IgD-negative memory B cell (primary cell): ENCODE measurements around the gene ARID1A. TPM values are rescaled to one million over a fixed set of nuclear protein-coding genes. Genes with fewer than 3 reads are reported as not detected.
A peak's percentile ranks its signal among the peaks of the same experiment; 100 is the strongest.

Source experiments
- H3K27ac Mint-ChIP-seq, 3 donors: one replicate each; pipeline ENCODE4 v1.8.0; 2020 to 2022; ENCODE audit warnings: mild to moderate bottlenecking in 3 of 3, mixed read lengths in 3 of 3, moderate library complexity in 1 of 3
- H3K27me3 Mint-ChIP-seq: one replicate; pipeline ENCODE4 v1.8.0; 2021; ENCODE audit warnings: mixed read lengths
- H3K36me3 Mint-ChIP-seq: one replicate; pipeline ENCODE4 v1.8.0; 2020; ENCODE audit warnings: mild to moderate bottlenecking, mixed read lengths
- H3K4me1 Mint-ChIP-seq, 3 donors: one replicate each; pipeline ENCODE4 v1.8.0; 2020 to 2022; ENCODE audit warnings: mixed read lengths in 3 of 3, mild to moderate bottlenecking in 1 of 3
- H3K4me3 Mint-ChIP-seq, 4 donors: one replicate each; pipeline ENCODE4 v1.8.0; 2020 to 2022; ENCODE audit warnings: mild to moderate bottlenecking in 4 of 4, mixed read lengths in 4 of 4, moderate library complexity in 3 of 4
- H3K9me3 Mint-ChIP-seq, 3 donors: one replicate each; pipeline ENCODE4 v1.8.0; 2020 to 2021; ENCODE audit warnings: mixed read lengths in 3 of 3, mild to moderate bottlenecking in 1 of 3
- polyA plus RNA-seq: library from polyadenylated mRNA; unstranded; fragments of 300-500 nt; fragmentation: Illumina TruSeq; gene quantifications from one replicate; pipeline ENCODE4 v1.2.3, GENCODE V29; 2021

ARID1A gene
- polyA plus RNA-seq, 1 donor from 2014 or later, result 24.4 TPM

GRCh38 chr1:26779098-26779668 lies 83.4 kb downstream of the ARID1A start:
- H3K36me3 Mint-ChIP-seq, result no peaks in the 10 kb centered on the region
- H3K9me3 Mint-ChIP-seq, result no peaks in the 10 kb centered on the region

DNA sequence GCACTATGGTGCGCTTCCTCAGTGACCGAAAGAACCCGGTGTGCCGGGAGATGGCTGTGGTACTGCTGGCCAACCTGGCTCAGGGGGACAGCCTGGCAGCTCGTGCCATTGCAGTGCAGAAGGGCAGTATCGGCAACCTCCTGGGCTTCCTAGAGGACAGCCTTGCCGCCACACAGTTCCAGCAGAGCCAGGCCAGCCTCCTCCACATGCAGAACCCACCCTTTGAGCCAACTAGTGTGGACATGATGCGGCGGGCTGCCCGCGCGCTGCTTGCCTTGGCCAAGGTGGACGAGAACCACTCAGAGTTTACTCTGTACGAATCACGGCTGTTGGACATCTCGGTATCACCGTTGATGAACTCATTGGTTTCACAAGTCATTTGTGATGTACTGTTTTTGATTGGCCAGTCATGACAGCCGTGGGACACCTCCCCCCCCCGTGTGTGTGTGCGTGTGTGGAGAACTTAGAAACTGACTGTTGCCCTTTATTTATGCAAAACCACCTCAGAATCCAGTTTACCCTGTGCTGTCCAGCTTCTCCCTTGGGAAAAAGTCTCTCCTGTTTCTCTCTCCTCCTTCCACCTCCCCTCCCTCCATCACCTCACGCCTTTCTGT lies 84.6 kb downstream of the ARID1A start:
- no peaks in the 10 kb centered on the region for H3K36me3 Mint-ChIP-seq

More at GRCh38 chr1:26779098-26779668, 83.4 kb downstream of the ARID1A start:
- H3K27ac Mint-ChIP-seq, result peak overlapping the region in 2 of 3 donors; percentile 46 to 63
- peaks cover 4 to 25% (median 18%) of the 10 kb centered on the region in 3 donors for H3K4me1 Mint-ChIP-seq
- H3K27me3 Mint-ChIP-seq, result no peaks in the 10 kb centered on the region
- no peak overlapping the region for H3K4me3 Mint-ChIP-seq

DNA sequence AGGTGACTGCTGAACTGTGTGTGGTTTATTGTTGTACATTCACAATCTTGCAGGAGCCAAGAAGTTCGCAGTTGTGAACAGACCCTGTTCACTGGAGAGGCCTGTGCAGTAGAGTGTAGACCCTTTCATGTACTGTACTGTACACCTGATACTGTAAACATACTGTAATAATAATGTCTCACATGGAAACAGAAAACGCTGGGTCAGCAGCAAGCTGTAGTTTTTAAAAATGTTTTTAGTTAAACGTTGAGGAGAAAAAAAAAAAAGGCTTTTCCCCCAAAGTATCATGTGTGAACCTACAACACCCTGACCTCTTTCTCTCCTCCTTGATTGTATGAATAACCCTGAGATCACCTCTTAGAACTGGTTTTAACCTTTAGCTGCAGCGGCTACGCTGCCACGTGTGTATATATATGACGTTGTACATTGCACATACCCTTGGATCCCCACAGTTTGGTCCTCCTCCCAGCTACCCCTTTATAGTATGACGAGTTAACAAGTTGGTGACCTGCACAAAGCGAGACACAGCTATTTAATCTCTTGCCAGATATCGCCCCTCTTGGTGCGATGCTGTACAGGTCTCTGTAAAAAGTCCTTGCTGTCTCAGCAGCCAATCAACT lies 85.5 kb downstream of the ARID1A start:
- peaks cover 15 to 40% (median 35%) of the 10 kb centered on the region in 3 donors for H3K4me1 Mint-ChIP-seq
- H3K27ac Mint-ChIP-seq, result peak overlapping the region in 1 of 3 donors; percentile 40
- H3K4me3 Mint-ChIP-seq, result peak overlapping the region in 1 of 4 donors; percentile 3
- no peaks in the 10 kb centered on the region for H3K27me3 Mint-ChIP-seq
- no peaks in the 10 kb centered on the region for H3K36me3 Mint-ChIP-seq
- no peaks in the 10 kb centered on the region for H3K9me3 Mint-ChIP-seq

More for the DNA sequence above, 84.6 kb downstream of the ARID1A start:
- Mint-ChIP-seq H3K27ac (no peak overlapping the region), H3K9me3 (no peaks in the 10 kb centered on the region), H3K4me1 (peaks cover 6 to 33% (median 26%) of the 10 kb centered on the region in 3 donors), H3K27me3 (no peaks in the 10 kb centered on the region), H3K4me3 (no peak overlapping the region)

GRCh38 chr1:26782521-26783212 lies 86.9 kb downstream of the ARID1A start:
- H3K9me3 Mint-ChIP-seq, result no peaks in the 10 kb centered on the region
- H3K4me3 Mint-ChIP-seq, result peak overlapping the region in 1 of 4 donors; percentile 33
- H3K4me1 Mint-ChIP-seq, result peaks cover 22 to 48% (median 48%) of the 10 kb centered on the region in 3 donors
- no peaks in the 10 kb centered on the region for H3K36me3 Mint-ChIP-seq
- peaks cover 1% of the 10 kb centered on the region for H3K27me3 Mint-ChIP-seq
- H3K27ac Mint-ChIP-seq, result peak overlapping the region in 2 of 3 donors; percentile 28 to 31

DNA sequence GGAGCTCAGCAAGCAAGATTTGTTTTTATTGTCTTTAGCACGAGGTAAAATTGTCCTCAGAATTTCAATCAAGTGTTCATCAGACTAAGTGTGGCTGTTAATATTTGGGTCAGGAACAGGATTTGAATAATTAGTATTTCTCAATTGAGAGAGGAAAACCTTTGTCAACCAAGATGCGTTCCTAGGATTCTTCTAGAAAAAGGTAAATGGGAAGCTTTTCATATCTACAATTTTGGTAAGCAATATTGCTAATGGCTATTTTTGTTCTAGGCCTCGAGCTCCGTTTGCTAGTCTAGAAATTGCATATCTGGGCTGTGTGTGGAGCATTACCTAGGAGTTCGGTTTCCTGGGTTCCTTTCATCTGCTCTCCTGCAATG lies 87.8 kb downstream of the ARID1A start:
- H3K4me3 Mint-ChIP-seq, result peak overlapping the region in 1 of 4 donors; percentile 94
- peaks cover 1% of the 10 kb centered on the region for H3K27me3 Mint-ChIP-seq
- H3K27ac Mint-ChIP-seq, result peak overlapping the region in 2 of 3 donors; percentile 23 to 31
- H3K36me3 Mint-ChIP-seq, result peaks cover under 1% of the 10 kb centered on the region
- H3K4me1 Mint-ChIP-seq, result peaks cover 20 to 50% (median 44%) of the 10 kb centered on the region in 3 donors
- H3K9me3 Mint-ChIP-seq, result no peaks in the 10 kb centered on the region

DNA sequence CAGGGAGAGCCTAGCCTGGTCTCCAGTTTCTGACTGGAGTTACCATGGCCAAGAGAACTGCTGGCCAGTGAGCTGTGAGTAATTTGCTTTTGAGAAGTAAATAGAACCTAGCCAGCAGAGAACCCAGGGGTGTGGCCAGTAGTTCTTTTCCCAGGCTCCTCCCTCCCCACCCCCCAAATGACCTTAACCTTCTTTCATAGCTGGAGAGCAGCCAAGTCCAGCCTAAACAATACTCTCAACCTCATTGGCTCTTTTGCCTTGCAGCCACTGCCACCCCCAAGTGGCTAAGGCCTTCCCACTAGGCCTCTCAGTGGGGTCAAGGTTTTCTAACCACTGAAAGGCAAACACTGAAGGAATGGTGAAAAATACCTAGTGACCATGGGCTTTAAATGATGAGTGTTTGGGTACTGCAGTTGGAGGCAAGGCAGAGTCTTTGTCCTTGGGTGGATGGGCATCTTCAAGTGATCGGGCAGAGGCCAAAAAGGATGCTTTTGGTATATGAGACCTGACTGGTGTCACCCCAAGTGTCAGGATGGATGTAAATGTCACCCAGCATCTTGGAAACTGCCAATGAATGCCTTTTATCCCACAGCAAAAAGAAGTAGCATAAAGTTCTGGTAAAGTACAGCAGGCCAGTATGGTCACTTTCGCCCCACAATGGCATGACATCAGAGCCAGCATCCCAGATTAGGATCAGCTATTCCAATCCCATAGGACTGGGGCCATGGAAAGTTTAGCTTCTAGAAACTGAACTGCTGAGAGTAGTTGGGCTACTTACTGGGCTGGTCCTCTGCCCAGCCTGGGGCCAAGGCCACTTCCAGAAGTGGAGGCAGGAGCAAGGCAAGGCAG lies 88.4 kb downstream of the ARID1A start:
- Mint-ChIP-seq H3K9me3 (no peaks in the 10 kb centered on the region), H3K4me3 (peak overlapping the region in 1 of 4 donors; percentile 94), H3K27ac (peak overlapping the region in 1 of 3 donors; percentile 94), H3K4me1 (peaks cover 24 to 56% (median 46%) of the 10 kb centered on the region in 3 donors), H3K36me3 (peaks cover 2% of the 10 kb centered on the region), H3K27me3 (peaks cover 1% of the 10 kb centered on the region)

GRCh38 chr1:26784886-26785285 lies 89.1 kb downstream of the ARID1A start:
- peaks cover 27 to 59% (median 51%) of the 10 kb centered on the region in 3 donors for H3K4me1 Mint-ChIP-seq
- peak overlapping the region; percentile 90 to 94 (median 90) for H3K27ac Mint-ChIP-seq
- peak overlapping the region in 1 of 4 donors; percentile 94 for H3K4me3 Mint-ChIP-seq
- peaks cover 1% of the 10 kb centered on the region for H3K27me3 Mint-ChIP-seq
- H3K9me3 Mint-ChIP-seq, result no peaks in the 10 kb centered on the region
- peaks cover 2% of the 10 kb centered on the region for H3K36me3 Mint-ChIP-seq

DNA sequence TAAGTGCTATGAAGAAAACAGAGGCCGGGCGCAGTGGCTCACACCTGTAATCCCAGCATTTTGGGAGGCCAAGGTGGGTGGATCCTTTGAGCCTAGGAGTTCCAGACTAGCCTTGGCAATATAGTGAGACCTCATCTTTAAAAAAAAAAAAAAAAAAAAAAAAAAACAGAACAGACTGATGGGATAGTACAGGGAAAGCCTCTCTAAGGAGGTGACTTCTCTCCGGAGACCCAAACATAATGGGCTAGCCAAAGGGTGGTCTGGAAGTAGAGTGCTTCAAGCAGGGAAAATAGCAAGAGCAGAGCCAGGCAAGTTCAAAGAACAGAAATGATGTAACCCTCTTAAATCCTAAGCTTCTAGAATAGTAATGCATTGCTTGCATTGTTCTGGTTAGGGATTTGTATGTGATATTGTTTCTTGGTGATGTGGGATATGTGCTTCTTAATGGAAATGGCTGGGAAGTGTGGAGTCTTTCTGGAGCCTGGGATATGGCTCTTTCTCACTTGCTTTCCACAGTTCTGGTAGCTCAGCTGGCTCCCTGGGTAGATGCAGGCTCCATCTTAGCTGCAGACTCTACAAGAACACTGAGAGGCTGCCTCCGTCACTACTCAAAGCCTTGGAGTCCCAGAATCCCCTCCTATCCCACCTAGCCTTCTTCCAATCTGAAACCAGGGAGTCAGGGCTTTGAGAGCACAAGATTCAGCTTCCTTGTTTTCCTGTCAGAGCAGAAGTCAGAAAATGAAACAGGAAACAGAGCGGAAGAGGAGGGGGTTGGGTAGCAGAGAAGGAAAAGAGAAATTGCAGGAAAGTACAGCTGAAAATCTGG lies 90.0 kb downstream of the ARID1A start:
- Mint-ChIP-seq H3K36me3 (peaks cover 2% of the 10 kb centered on the region), H3K9me3 (no peaks in the 10 kb centered on the region), H3K27me3 (peaks cover 1% of the 10 kb centered on the region), H3K4me3 (peak overlapping the region; percentile 94 to 99 (median 98)), H3K27ac (peak overlapping the region; percentile 94 to 99 (median 97)), H3K4me1 (peaks cover 27 to 60% (median 54%) of the 10 kb centered on the region in 3 donors)

- no peaks in the 10 kb centered on the region for H3K9me3 Mint-ChIP-seq
- peak overlapping the region; percentile 94 to 99 (median 98) for H3K4me3 Mint-ChIP-seq
- H3K4me1 Mint-ChIP-seq, result peaks cover 29 to 60% (median 51%) of the 10 kb centered on the region in 3 donors
- peak overlapping the region; percentile 94 to 99 (median 97) for H3K27ac Mint-ChIP-seq
- peaks cover 4% of the 10 kb centered on the region for H3K36me3 Mint-ChIP-seq
- peaks cover 1% of the 10 kb centered on the region for H3K27me3 Mint-ChIP-seq
Observed at GRCh38 chr1:26786437-26787380, 90.9 kb downstream of the ARID1A start.

DNA sequence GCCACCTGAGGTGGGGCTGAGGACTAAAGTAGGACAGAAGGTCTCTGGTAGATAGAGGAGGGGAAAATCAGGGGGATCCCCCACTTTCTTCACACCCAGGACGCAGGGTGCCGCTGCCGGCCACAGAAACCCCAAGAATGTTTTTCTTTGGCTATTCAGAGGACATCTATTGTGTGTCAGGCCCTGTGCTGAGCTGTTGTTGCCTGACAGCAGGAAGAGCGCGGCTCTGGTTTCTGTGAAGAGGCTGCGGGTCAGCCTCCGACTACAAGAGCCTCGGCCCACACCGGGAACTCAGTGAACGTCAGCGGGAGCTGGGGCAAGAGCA lies 91.5 kb downstream of the ARID1A start:
- H3K27ac Mint-ChIP-seq, result peak overlapping the region; percentile 94 to 99 (median 97)
- no peaks in the 10 kb centered on the region for H3K9me3 Mint-ChIP-seq
- peaks cover 29 to 57% (median 48%) of the 10 kb centered on the region in 3 donors for H3K4me1 Mint-ChIP-seq
- H3K27me3 Mint-ChIP-seq, result peaks cover 1% of the 10 kb centered on the region
- H3K36me3 Mint-ChIP-seq, result peaks cover 4% of the 10 kb centered on the region
- peak overlapping the region; percentile 94 to 99 (median 98) for H3K4me3 Mint-ChIP-seq

GRCh38 chr1:26787706-26788514 lies 92.1 kb downstream of the ARID1A start, which contains the start of gene PIGV:
Gene PIGV (plus strand): TSS chr1:26787950. CDS start chr1:26790816, 2,866 bp downstream.
- H3K36me3 Mint-ChIP-seq, result peaks cover 6% of the 10 kb centered on the region
- no peaks in the 10 kb centered on the region for H3K9me3 Mint-ChIP-seq
- H3K27ac Mint-ChIP-seq, result peak within 1 kb of the TSS; percentile 94 to 99 (median 97)
- H3K4me1 Mint-ChIP-seq, result peaks cover 29 to 52% (median 48%) of the 10 kb centered on the region in 3 donors
- peak within 1 kb of the TSS; percentile 94 to 99 (median 98) for H3K4me3 Mint-ChIP-seq
- H3K27me3 Mint-ChIP-seq, result peaks cover 1% of the 10 kb centered on the region

- no peaks in the 10 kb centered on the region for H3K9me3 Mint-ChIP-seq
- H3K4me1 Mint-ChIP-seq, result peaks cover 29 to 47% (median 45%) of the 10 kb centered on the region in 3 donors
- H3K27ac Mint-ChIP-seq, result peak overlapping the region; percentile 94 to 99 (median 97)
- H3K36me3 Mint-ChIP-seq, result peaks cover 6% of the 10 kb centered on the region
- H3K27me3 Mint-ChIP-seq, result peaks cover 1% of the 10 kb centered on the region
- H3K4me3 Mint-ChIP-seq, result peak overlapping the region; percentile 94 to 99 (median 98)
Observed at GRCh38 chr1:26788515-26788785, 92.6 kb downstream of the ARID1A start.
